ENCODE data around the gene SMC5. TPM values are rescaled to one million over a fixed set of nuclear protein-coding genes. Genes with fewer than 3 reads are reported as not detected.
"Not testable (repeated sequence)": the region's sequence is repeated elsewhere in the genome, so short reads cannot be mapped to it uniquely, and the experiment has no call there.

Gene SMC5
- polyA plus RNA-seq, 1 of the 3 experiments (the other 2 are of a cell fraction) = 5.3 TPM

- Histone ChIP-seq H3K27me3 (ENCODE audit: insufficient read depth) (no peaks in the 10 kb centered on the region), H3F3A (replicated peaks; ENCODE audit: insufficient read depth) (no peaks in the 10 kb centered on the region), H2AFZ (ENCODE audit: low read depth) (no peak overlapping the region), H4K20me1 (ENCODE audit: insufficient read depth) (peaks cover 74% of the 10 kb centered on the region; the same call in 1 of the 2 replicates), H3K27ac (ENCODE audit: low read depth in 2 of 2, low read length in 1 of 2) (peak overlapping the region in 1 of 2 experiments; percentile 41; a peak in 1 of 4 replicates), H3K4me3 (ENCODE audit: low read depth in 2 of 2, low read length in 1 of 2) (no peak overlapping the region), H3K4me2 (no peak overlapping the region), H3K9me3 (no peaks in the 10 kb centered on the region), H3K79me2 (ENCODE audit: insufficient read depth) (peaks cover 60% of the 10 kb centered on the region), H3K36me3 (replicated peaks in 1 of 2; ENCODE audit: control insufficient read depth in 1 of 2, insufficient read depth in 2 of 2, low read length in 1 of 2) (no peaks in the 10 kb centered on the region), H3K9ac (no peak overlapping the region), H3K9me2 (no peaks in the 10 kb centered on the region), H3K4me1 (ENCODE audit: control insufficient read depth in 1 of 2, insufficient read depth in 2 of 2, low read depth in 1 of 2, low read length in 1 of 2) (peaks cover 5 to 11% of the 10 kb centered on the region in 2 experiments; a peak in 1 of 4 replicates)
- TF ChIP-seq PBX3 (IDR thresholded peaks at IDR 0.05) (no peak), FOXJ3 (CRISPR knock-in tag; IDR thresholded peaks at IDR 0.05) (no peak), JUND (IDR thresholded peaks at IDR 0.05) (no peak), MXI1 (IDR thresholded peaks at IDR 0.05; ENCODE audit: low read depth, low read length) (no peak), ZBTB33 (IDR thresholded peaks at IDR 0.05; ENCODE audit: borderline replicate concordance, low read depth) (no peak), USF2 (IDR thresholded peaks at IDR 0.05; ENCODE audit: borderline replicate concordance, low read depth, low read length) (no peak), IRF3 (IDR thresholded peaks at IDR 0.05; ENCODE audit: low read depth, low read length) (no peak), TEAD4 (IDR thresholded peaks at IDR 0.05; ENCODE audit: borderline replicate concordance, insufficient read depth) (no peak)
- POLR2A ChIA-PET = interaction anchor here (1.0 to 2.1 kb wide), 2 partner anchors 19 to 22 kb away, joined by 6 to 8 read pairs; no protein-coding TSS in a partner anchor
- CTCF ChIA-PET = interaction anchor here (1.0 kb wide), 1 partner anchor 13 kb away, joined by 3 read pairs; no protein-coding TSS in a partner anchor
- DNase-seq = no peak
Observed at GRCh38 chr9:70399141-70399540, 140.4 kb downstream of the SMC5 start.

- Histone ChIP-seq H3F3A (replicated peaks; ENCODE audit: insufficient read depth) (no peaks in the 10 kb centered on the region), H3K27me3 (ENCODE audit: insufficient read depth) (no peaks in the 10 kb centered on the region), H4K20me1 (ENCODE audit: insufficient read depth) (peaks cover 65% of the 10 kb centered on the region; the same call in 1 of the 2 replicates), H3K9me2 (no peaks in the 10 kb centered on the region), H3K27ac (ENCODE audit: low read depth in 2 of 2, low read length in 1 of 2) (peak overlapping the region in 1 of 2 experiments; percentile 24; a peak in 1 of 4 replicates), H3K79me2 (ENCODE audit: insufficient read depth) (peaks cover 56% of the 10 kb centered on the region), H3K9ac (no peak overlapping the region), H3K9me3 (no peaks in the 10 kb centered on the region), H3K36me3 (replicated peaks in 1 of 2; ENCODE audit: control insufficient read depth in 1 of 2, insufficient read depth in 2 of 2, low read length in 1 of 2) (no peaks in the 10 kb centered on the region), H3K4me2 (no peak overlapping the region), H2AFZ (ENCODE audit: low read depth) (no peak overlapping the region), H3K4me3 (ENCODE audit: low read depth in 2 of 2, low read length in 1 of 2) (no peak overlapping the region), H3K4me1 (ENCODE audit: control insufficient read depth in 1 of 2, insufficient read depth in 2 of 2, low read depth in 1 of 2, low read length in 1 of 2) (peaks cover 5 to 11% of the 10 kb centered on the region in 2 experiments; a peak in 1 of 4 replicates)
- ChIA-PET POLR2A (interaction anchor here (0.5 to 1.7 kb wide), 2 partner anchors 10 to 19 kb away, joined by 3 to 4 read pairs; no protein-coding TSS in a partner anchor), CTCF (no interaction called here)
- no peak for DNase-seq
- 80% methylated on average over 5 of the region's 5 CpGs for WGBS (ENCODE audit: low lambda C conversion rate)
- TF ChIP-seq CHD2 (IDR thresholded peaks at IDR 0.05; ENCODE audit: low read length, partially characterized antibody) = no peak
- no peak for TF ChIP-seq MAX (IDR thresholded peaks at IDR 0.05; ENCODE audit: low read depth)
- no peak for TF ChIP-seq RFX5 (IDR thresholded peaks at IDR 0.05; ENCODE audit: low read length)
- TF ChIP-seq MEF2A (IDR thresholded peaks at IDR 0.05; ENCODE audit: borderline replicate concordance, low read depth) = no peak
Observed at GRCh38 chr9:70400107-70400892, 141.5 kb downstream of the SMC5 start.

- H3K27ac ChIP-seq (ENCODE audit: low read depth in 2 of 2, low read length in 1 of 2); H3F3A ChIP-seq (replicated peaks; ENCODE audit: insufficient read depth); H3K9me2 ChIP-seq; H3K27me3 ChIP-seq (ENCODE audit: insufficient read depth); H3K9me3 ChIP-seq; H3K9ac ChIP-seq; H3K36me3 ChIP-seq (replicated peaks in 1 of 2; ENCODE audit: control insufficient read depth in 1 of 2, insufficient read depth in 2 of 2, low read length in 1 of 2); H3K4me2 ChIP-seq; H2AFZ ChIP-seq (ENCODE audit: low read depth); DNase-seq; H3K4me3 ChIP-seq (ENCODE audit: low read depth in 2 of 2, low read length in 1 of 2): not testable (repeated sequence)
- CTCF ChIA-PET = interaction anchor here (0.9 to 1.3 kb wide), 2 partner anchors 10 to 201 kb away, joined by 3 to 4 read pairs; no protein-coding TSS in a partner anchor
- H4K20me1 ChIP-seq (ENCODE audit: insufficient read depth) = peaks cover 61% of the 10 kb centered on the region; the same call in 1 of the 2 replicates
- peaks cover 8 to 11% of the 10 kb centered on the region in 2 experiments; a peak in 1 of 4 replicates for H3K4me1 ChIP-seq (ENCODE audit: control insufficient read depth in 1 of 2, insufficient read depth in 2 of 2, low read depth in 1 of 2, low read length in 1 of 2)
- WGBS (ENCODE audit: low lambda C conversion rate) = 91% methylated on average over 6 of the region's 6 CpGs
- H3K79me2 ChIP-seq (ENCODE audit: insufficient read depth) = peaks cover 61% of the 10 kb centered on the region
- POLR2A ChIA-PET = interaction anchor here (0.6 to 1.7 kb wide), 3 partner anchors 9 to 383 kb away, joined by 3 to 4 read pairs (median 4); no protein-coding TSS in a partner anchor
Observed at GRCh38 chr9:70401241-70401640, 142.5 kb downstream of the SMC5 start.
